Trophoblast cell (in vitro differentiated cells and primary cell): ENCODE results near the gene IL11.

Experiments
- DNase-seq, 2 donors: peaks; one replicate each; pipeline ENCODE4 v3.0.0-alpha.2; 2016
- H2AFZ ChIP-seq: 2 replicates; pipeline ENCODE4 v1.6.1; 2013; ENCODE audit warnings: low read length, moderate library complexity, mild to moderate bottlenecking; ENCODE audit not compliant: insufficient read depth, poor library complexity
- H2AK5ac ChIP-seq: 2 replicates; pipeline ENCODE4 v1.6.1; 2013; ENCODE audit warnings: mild to moderate bottlenecking, low read length
- H2BK120ac ChIP-seq: 2 replicates; pipeline ENCODE4 v1.6.1; 2013; ENCODE audit warnings: low read length, mild to moderate bottlenecking, moderate library complexity; ENCODE audit not compliant: insufficient read depth, poor library complexity
- H2BK12ac ChIP-seq: 2 replicates; pipeline ENCODE4 v1.6.1; 2013; ENCODE audit warnings: mild to moderate bottlenecking, low read length, moderate library complexity
- H2BK5ac ChIP-seq: 2 replicates; pipeline ENCODE4 v1.6.1; 2013; ENCODE audit warnings: low read length, low read depth, moderate library complexity, mild to moderate bottlenecking; ENCODE audit not compliant: poor library complexity
- H3K14ac ChIP-seq: 2 replicates; pipeline ENCODE4 v1.6.1; 2013; ENCODE audit warnings: mild to moderate bottlenecking, low read length
- H3K18ac ChIP-seq: 2 replicates; pipeline ENCODE4 v1.6.1; 2013; ENCODE audit warnings: mild to moderate bottlenecking, low read length
- H3K23ac ChIP-seq: 2 replicates; pipeline ENCODE4 v1.6.1; 2013; ENCODE audit warnings: low read length
- H3K27ac ChIP-seq: 2 replicates; pipeline ENCODE4 v1.5.1; 2013; ENCODE audit warnings: low read depth, mild to moderate bottlenecking, inconsistent platforms, low read length, moderate library complexity
- H3K27me3 ChIP-seq: 2 replicates; pipeline ENCODE4 v1.6.1; 2013; ENCODE audit warnings: inconsistent platforms, mild to moderate bottlenecking, low read length, moderate library complexity; ENCODE audit not compliant: insufficient read depth
- H3K36me3 ChIP-seq, 2 experiments: 1 replicate in 1 of 2; 2 replicates in 1 of 2; pipeline ENCODE4 v1.6.1; 2013; ENCODE audit warnings: low read length in 2 of 2, mild to moderate bottlenecking in 2 of 2, moderate library complexity in 1 of 2; ENCODE audit not compliant: insufficient read depth in 2 of 2, control insufficient read depth in 1 of 2
- H3K4ac ChIP-seq: 2 replicates; pipeline ENCODE4 v1.6.1; 2013; ENCODE audit warnings: low read depth, mild to moderate bottlenecking, low read length, moderate library complexity
- H3K4me1 ChIP-seq, 2 experiments: 1 replicate in 1 of 2; 2 replicates in 1 of 2; pipeline ENCODE4 v1.6.1; 2013; ENCODE audit warnings: low read length in 2 of 2, mild to moderate bottlenecking in 2 of 2, moderate library complexity in 1 of 2; ENCODE audit not compliant: insufficient read depth in 2 of 2, control insufficient read depth in 1 of 2
- H3K4me2 ChIP-seq: 2 replicates; pipeline ENCODE4 v1.6.1; 2013; ENCODE audit warnings: inconsistent platforms, mild to moderate bottlenecking, low read length, moderate library complexity
- H3K4me3 ChIP-seq: 2 replicates; pipeline ENCODE4 v1.5.1; 2013; ENCODE audit warnings: mild to moderate bottlenecking, low read depth, low read length, inconsistent platforms
- H3K79me1 ChIP-seq: one replicate; pipeline ENCODE4 v1.6.1; 2013; ENCODE audit warnings: low read length
- H3K79me2 ChIP-seq: 2 replicates; pipeline ENCODE4 v1.6.1; 2013; ENCODE audit warnings: low read length, mild to moderate bottlenecking; ENCODE audit not compliant: control insufficient read depth, insufficient read depth, poor library complexity
- H3K9ac ChIP-seq: 2 replicates; pipeline ENCODE4 v1.6.1; 2013; ENCODE audit warnings: mild to moderate bottlenecking, low read length
- H3K9me3 ChIP-seq: 2 replicates; pipeline ENCODE4 v1.6.1; 2013; ENCODE audit warnings: low read depth, mild to moderate bottlenecking, control low read depth, inconsistent platforms, low read length; ENCODE audit not compliant: insufficient read depth
- H4K12ac ChIP-seq: 2 replicates; pipeline ENCODE4 v1.6.1; 2013; ENCODE audit warnings: low read depth, mild to moderate bottlenecking, low read length, moderate library complexity
- H4K8ac ChIP-seq: 2 replicates; pipeline ENCODE4 v1.6.1; 2013; ENCODE audit warnings: low read depth, mild to moderate bottlenecking, low read length, moderate library complexity
- H4K91ac ChIP-seq: one replicate; pipeline ENCODE4 v1.6.1; 2013; ENCODE audit warnings: low read depth, mild to moderate bottlenecking, low read length, moderate library complexity
- WGBS: extraction: QIAGEN DNeasy Blood & Tissue Kit; methylation state at CpG from one replicate; pipeline ENCODE4 v1.1.7; 2013; ENCODE audit warnings: missing lambda C conversion rate; ENCODE audit not compliant: insufficient read length, insufficient coverage; ENCODE audit errors: extremely low coverage; 5-methylcytosine and 5-hydroxymethylcytosine counted together

Gene IL11

GRCh38 chr19:55369653-55370304, 484 bp downstream of the IL11 start:
- peak overlapping the region; percentile 96 for H3K18ac ChIP-seq
- H3K4me3 ChIP-seq: peak overlapping the region; percentile 73
- peak overlapping the region; percentile 95 for H4K91ac ChIP-seq
- peak overlapping the region; percentile 70 for H3K4me2 ChIP-seq
- peaks cover 35 to 41% of the 10 kb centered on the region in 2 experiments for H3K4me1 ChIP-seq
- peak overlapping the region; percentile 80 for H2AK5ac ChIP-seq
- H3K23ac ChIP-seq: no peak overlapping the region
- H3K79me2 ChIP-seq: peaks cover 15% of the 10 kb centered on the region
- H2BK5ac ChIP-seq: peak overlapping the region; percentile 94
- H3K79me1 ChIP-seq: peaks cover 42% of the 10 kb centered on the region
- DNase-seq: peak in 1 of 2 donors; percentile 51
- H3K27me3 ChIP-seq: no peaks in the 10 kb centered on the region
- H4K12ac ChIP-seq: peak overlapping the region; percentile 63
- WGBS: no CpG with 5 or more reads among the region's 59 CpGs
- peak overlapping the region; percentile 42 for H2BK12ac ChIP-seq
- H3K9me3 ChIP-seq: no peaks in the 10 kb centered on the region
- H2BK120ac ChIP-seq: peak overlapping the region; percentile 89
- peak overlapping the region; percentile 91 for H3K27ac ChIP-seq
- peak overlapping the region; percentile 71 for H3K4ac ChIP-seq
- H4K8ac ChIP-seq: peak overlapping the region; percentile 64
- peak overlapping the region; percentile 57 for H3K9ac ChIP-seq
- peak overlapping the region; percentile 56 for H2AFZ ChIP-seq
- peaks cover 21 to 25% of the 10 kb centered on the region in 2 experiments for H3K36me3 ChIP-seq
- peak overlapping the region; percentile 92 for H3K14ac ChIP-seq

DNA sequence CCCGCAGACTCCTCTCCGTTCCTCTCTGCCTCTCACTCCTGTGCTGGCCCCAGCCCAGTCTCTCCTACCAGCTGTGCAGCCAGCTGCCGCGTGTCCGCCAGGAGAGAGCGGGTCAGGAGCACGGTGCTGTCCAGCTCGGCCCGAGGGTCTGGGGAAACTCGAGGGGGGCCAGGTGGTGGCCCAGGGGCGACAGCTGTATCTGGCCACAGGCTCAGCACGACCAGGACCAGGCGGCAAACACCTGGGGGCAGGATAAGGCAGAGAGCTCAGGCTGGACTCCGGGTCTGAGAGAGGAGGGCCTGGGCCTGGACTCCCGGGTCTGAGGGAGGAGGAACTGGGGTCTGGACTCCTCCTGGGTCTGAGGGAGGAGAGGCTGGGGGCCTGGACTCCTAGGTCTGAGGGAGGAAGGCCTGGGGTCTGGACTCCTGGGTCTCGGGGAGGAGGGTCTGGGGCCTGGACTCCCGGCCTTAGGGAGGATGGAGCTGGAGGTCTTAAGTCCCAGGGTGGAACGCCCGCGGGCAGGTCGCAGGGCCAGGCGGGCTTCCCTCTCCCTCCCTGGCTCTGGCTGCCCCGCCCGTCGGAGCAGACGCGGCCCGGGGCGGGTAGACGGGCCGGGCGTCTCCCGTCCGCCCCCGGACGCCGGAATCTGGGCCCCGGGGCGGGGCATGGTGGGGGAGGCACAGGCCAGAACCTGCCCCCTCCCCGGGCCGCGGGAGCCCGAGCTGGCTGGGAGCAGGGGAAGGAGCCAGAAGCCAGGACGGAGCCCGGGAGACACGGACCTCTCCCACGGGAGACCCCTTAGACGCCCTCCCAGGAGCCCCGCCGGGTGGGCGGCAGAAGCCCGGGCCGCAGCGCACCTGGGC, 1.3 kb downstream of the IL11 start:
- H3K4me1 ChIP-seq: peaks cover 29 to 34% of the 10 kb centered on the region in 2 experiments
- H3K9ac ChIP-seq: peak overlapping the region; percentile 52
- DNase-seq: peak in 1 of 2 donors; percentile 55
- peak overlapping the region; percentile 72 for H3K27ac ChIP-seq
- H3K79me2 ChIP-seq: peaks cover 14% of the 10 kb centered on the region
- no peaks in the 10 kb centered on the region for H3K9me3 ChIP-seq
- H2BK120ac ChIP-seq: peak overlapping the region; percentile 33
- peaks cover 39% of the 10 kb centered on the region for H3K79me1 ChIP-seq
- WGBS: no CpG with 5 or more reads among the region's 54 CpGs
- peak overlapping the region; percentile 67 for H4K8ac ChIP-seq
- H3K27me3 ChIP-seq: no peaks in the 10 kb centered on the region
- peak overlapping the region; percentile 60 for H3K4me2 ChIP-seq
- H3K14ac ChIP-seq: peak overlapping the region; percentile 62
- H4K12ac ChIP-seq: peak overlapping the region; percentile 0
- peak overlapping the region; percentile 6 for H2AK5ac ChIP-seq
- H3K4me3 ChIP-seq: peak overlapping the region; percentile 70
- peaks cover 21 to 25% of the 10 kb centered on the region in 2 experiments for H3K36me3 ChIP-seq
- peak overlapping the region; percentile 74 for H3K18ac ChIP-seq
- peak overlapping the region; percentile 0 for H3K4ac ChIP-seq
- H3K23ac ChIP-seq: no peak overlapping the region
- peak overlapping the region; percentile 72 for H4K91ac ChIP-seq
- peak overlapping the region; percentile 50 for H2BK5ac ChIP-seq
- peak overlapping the region; percentile 53 for H2BK12ac ChIP-seq
- H2AFZ ChIP-seq: peak overlapping the region; percentile 32

GRCh38 chr19:55368106-55368505, 2.2 kb downstream of the IL11 start:
- H3K9ac ChIP-seq: no peak overlapping the region
- no peak overlapping the region for H3K4me3 ChIP-seq
- no peak overlapping the region for H3K4ac ChIP-seq
- peaks cover 14% of the 10 kb centered on the region for H3K79me2 ChIP-seq
- H2AK5ac ChIP-seq: no peak overlapping the region
- peaks cover 31% of the 10 kb centered on the region for H3K79me1 ChIP-seq
- H2AFZ ChIP-seq: no peak overlapping the region
- H3K4me1 ChIP-seq: peaks cover 22 to 25% of the 10 kb centered on the region in 2 experiments
- H3K4me2 ChIP-seq: no peak overlapping the region
- no peak overlapping the region for H3K27ac ChIP-seq
- no peak overlapping the region for H4K12ac ChIP-seq
- H3K14ac ChIP-seq: no peak overlapping the region
- no peaks in the 10 kb centered on the region for H3K9me3 ChIP-seq
- WGBS: no CpG with 5 or more reads among the region's 16 CpGs
- peaks cover 21 to 25% of the 10 kb centered on the region in 2 experiments for H3K36me3 ChIP-seq
- H2BK120ac ChIP-seq: no peak overlapping the region
- no peak overlapping the region for H3K23ac ChIP-seq
- no peak for DNase-seq
- H4K8ac ChIP-seq: no peak overlapping the region
- no peak overlapping the region for H3K18ac ChIP-seq
- no peaks in the 10 kb centered on the region for H3K27me3 ChIP-seq
- H2BK5ac ChIP-seq: no peak overlapping the region
- H2BK12ac ChIP-seq: no peak overlapping the region
- H4K91ac ChIP-seq: no peak overlapping the region

DNA sequence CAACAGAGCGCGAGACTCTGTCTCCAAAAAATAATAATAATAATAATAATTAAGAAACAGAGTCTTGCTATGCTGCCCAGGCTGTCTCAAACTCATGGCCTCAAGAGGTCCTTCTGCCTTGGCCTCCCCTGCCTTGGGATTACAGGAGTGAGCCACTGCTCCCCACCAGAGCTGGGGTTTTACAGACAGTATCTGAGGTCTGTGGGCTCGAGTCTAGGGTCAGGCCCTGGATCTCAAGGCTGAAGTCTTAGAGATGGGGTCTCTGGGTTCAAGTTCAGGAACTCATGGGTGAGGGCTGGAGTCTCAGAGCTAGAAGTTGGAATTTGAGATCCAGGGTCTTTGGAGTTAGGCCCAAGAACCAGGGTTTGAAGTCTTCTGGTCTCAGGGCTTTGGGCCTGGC, 3.5 kb downstream of the IL11 start:
- Histone ChIP-seq H2BK120ac (no peak overlapping the region), H3K18ac (no peak overlapping the region), H3K27ac (no peak overlapping the region), H3K4me1 (peaks cover 15 to 16% of the 10 kb centered on the region in 2 experiments), H4K8ac (no peak overlapping the region), H3K14ac (no peak overlapping the region), H3K4ac (no peak overlapping the region), H3K23ac (no peak overlapping the region), H3K9ac (no peak overlapping the region), H3K27me3 (no peaks in the 10 kb centered on the region), H2AK5ac (no peak overlapping the region), H2BK5ac (no peak overlapping the region), H4K12ac (no peak overlapping the region), H2AFZ (no peak overlapping the region), H2BK12ac (no peak overlapping the region), H3K9me3 (no peaks in the 10 kb centered on the region), H3K79me2 (peaks cover 14% of the 10 kb centered on the region), H3K4me3 (no peak overlapping the region), H3K79me1 (peaks cover 25% of the 10 kb centered on the region), H3K4me2 (no peak overlapping the region), H3K36me3 (peaks cover 21 to 25% of the 10 kb centered on the region in 2 experiments), H4K91ac (no peak overlapping the region)
- no peak for DNase-seq
- no CpG with 5 or more reads among the region's 3 CpGs for WGBS
